Endodermal cell (in vitro differentiated cells): ENCODE results near the gene NCOA6. TPM values are rescaled to one million over a fixed set of nuclear protein-coding genes. Genes with fewer than 3 reads are reported as not detected.

Experiments used
- DNase-seq: peaks from one replicate; pipeline ENCODE4 v3.0.0-alpha.2; 2017
- H3K27ac ChIP-seq: 2 replicates; pipeline ENCODE4 v1.5.1; 2013; ENCODE audit warnings: mild to moderate bottlenecking, low read depth, low read length, moderate library complexity
- H3K27me3 ChIP-seq: 2 replicates; pipeline ENCODE4 v1.6.1; 2013; ENCODE audit warnings: mild to moderate bottlenecking, low read length, moderate library complexity; ENCODE audit not compliant: insufficient read depth, control insufficient read depth, poor library complexity, severe bottlenecking
- H3K36me3 ChIP-seq: 2 replicates; pipeline ENCODE4 v1.7.0; 2013; ENCODE audit warnings: mild to moderate bottlenecking, low read length, moderate library complexity; ENCODE audit not compliant: control insufficient read depth, insufficient read depth
- H3K4me1 ChIP-seq: one replicate; pipeline ENCODE4 v1.7.0; 2013; ENCODE audit warnings: low read length; ENCODE audit not compliant: control insufficient read depth, insufficient read depth
- H3K4me3 ChIP-seq: 2 replicates; pipeline ENCODE4 v1.5.1; 2013; ENCODE audit warnings: mild to moderate bottlenecking, low read length, moderate library complexity
- H3K9ac ChIP-seq: 2 replicates; pipeline ENCODE4 v1.6.1; 2013; ENCODE audit warnings: mild to moderate bottlenecking, low read length, moderate library complexity; ENCODE audit not compliant: poor library complexity, severe bottlenecking; ENCODE audit errors: extremely low read depth
- H3K9me3 ChIP-seq: 2 replicates; pipeline ENCODE4 v1.6.1; 2013; ENCODE audit warnings: mild to moderate bottlenecking, low read length, moderate library complexity; ENCODE audit not compliant: control insufficient read depth
- H3K27ac Mint-ChIP-seq: 2 replicates; pipeline ENCODE4 v1.8.0; 2020; ENCODE audit warnings: mixed read lengths
- H3K27me3 Mint-ChIP-seq: 2 replicates; pipeline ENCODE4 v1.8.0; 2021; ENCODE audit warnings: mild to moderate bottlenecking, mixed read lengths; ENCODE audit not compliant: insufficient read depth
- H3K36me3 Mint-ChIP-seq: 2 replicates; pipeline ENCODE4 v1.8.0; 2020; ENCODE audit warnings: low read depth, mixed read lengths
- H3K4me1 Mint-ChIP-seq: 2 replicates; pipeline ENCODE4 v1.8.0; 2020; ENCODE audit warnings: mixed read lengths
- H3K4me3 Mint-ChIP-seq: 2 replicates; pipeline ENCODE4 v1.8.0; 2020; ENCODE audit warnings: mild to moderate bottlenecking, moderate library complexity, mixed read lengths
- H3K9me3 Mint-ChIP-seq: 2 replicates; pipeline ENCODE4 v1.8.0; 2020; ENCODE audit warnings: mild to moderate bottlenecking, mixed read lengths
- CTCF ChIP-seq: fragments of 200-600 bp; sonication (generic); conservative IDR thresholded peaks from 2 replicates; pipeline ENCODE4 v1.5.0; 2021; ENCODE audit warnings: antibody characterized with exemption, mild to moderate bottlenecking
- WGBS, 2 experiments: methylation state at CpG; one replicate each; pipeline versions ENCODE4 v1.1.5 to v1.1.7; 2013; ENCODE audit warnings: missing lambda C conversion rate in 2 of 2, mixed read lengths in 1 of 2; ENCODE audit not compliant: insufficient coverage in 1 of 2, insufficient read length in 1 of 2; 5-methylcytosine and 5-hydroxymethylcytosine counted together
- total RNA-seq, 2 donors: library from RNA; stranded (reverse); fragmentation: NEBNext Ultra II Directional in 1 of 2; extraction: Animal tissue kit (Norgen Biotek cat#: 25700) in 1 of 2; gene quantifications; 2 replicates in 1 of 2; 3 replicates in 1 of 2; pipeline ENCODE4 v1.2.1, GENCODE V29; 2021

The NCOA6 gene
- total RNA-seq, 2 donors from 2014 or later, result 27.1 to 37.4 TPM

GRCh38 chr20:34824806-34825529 is 483 bp downstream of the NCOA6 start:
- H3K27me3 ChIP-seq, result no peaks in the 10 kb centered on the region
- H3K9me3 ChIP-seq, result no peaks in the 10 kb centered on the region
- H3K27ac ChIP-seq, result peak overlapping the region; percentile 17
- H3K27ac Mint-ChIP-seq, result peak overlapping the region; percentile 95
- H3K4me3 ChIP-seq, result peak overlapping the region; percentile 91
- peak; percentile 48 for TF ChIP-seq CTCF
- DNase-seq, result peak; percentile 89
- 0 to 1% methylated on average over 7 to 65 of the region's 68 CpGs for WGBS, 2 experiments
- no peaks in the 10 kb centered on the region for H3K9me3 Mint-ChIP-seq
- peaks cover 3% of the 10 kb centered on the region for H3K27me3 Mint-ChIP-seq
- peaks cover 11% of the 10 kb centered on the region for H3K4me1 Mint-ChIP-seq
- H3K4me3 Mint-ChIP-seq, result peak overlapping the region; percentile 94
- H3K36me3 Mint-ChIP-seq, result peaks cover 8% of the 10 kb centered on the region
- H3K4me1 ChIP-seq, result peaks cover 2% of the 10 kb centered on the region
- H3K36me3 ChIP-seq, result peaks cover 7% of the 10 kb centered on the region
- H3K9ac ChIP-seq, result peak overlapping the region; percentile 63

- Histone ChIP-seq H3K9ac (peak overlapping the region; percentile 63), H3K27me3 (no peaks in the 10 kb centered on the region), H3K4me1 (peaks cover 4% of the 10 kb centered on the region), H3K4me3 (peak overlapping the region; percentile 91), H3K36me3 (peaks cover 7% of the 10 kb centered on the region), H3K9me3 (no peaks in the 10 kb centered on the region), H3K27ac (no peak overlapping the region)
- Mint-ChIP-seq H3K9me3 (no peaks in the 10 kb centered on the region), H3K36me3 (peaks cover 8% of the 10 kb centered on the region), H3K4me1 (peaks cover 15% of the 10 kb centered on the region), H3K4me3 (peak overlapping the region; percentile 94), H3K27me3 (peaks cover 3% of the 10 kb centered on the region), H3K27ac (peak overlapping the region; percentile 95)
- WGBS, 2 experiments, result 0 to 2% methylated on average over 1 to 2 of the region's 2 CpGs
- TF ChIP-seq CTCF, result no peak
- peak; percentile 92 for DNase-seq
Measured at GRCh38 chr20:34824452-34824805, 1.0 kb downstream of the NCOA6 start.

- Mint-ChIP-seq H3K9me3 (no peaks in the 10 kb centered on the region), H3K4me1 (peaks cover 15% of the 10 kb centered on the region), H3K27me3 (peaks cover 3% of the 10 kb centered on the region), H3K27ac (peak overlapping the region; percentile 95), H3K4me3 (peak overlapping the region; percentile 94), H3K36me3 (peaks cover 8% of the 10 kb centered on the region)
- Histone ChIP-seq H3K9me3 (no peaks in the 10 kb centered on the region), H3K4me1 (peaks cover 4% of the 10 kb centered on the region), H3K27ac (no peak overlapping the region), H3K36me3 (peaks cover 7% of the 10 kb centered on the region), H3K27me3 (no peaks in the 10 kb centered on the region), H3K4me3 (peak overlapping the region; percentile 91), H3K9ac (peak overlapping the region; percentile 63)
- no peak for DNase-seq
- WGBS, 2 experiments, result 73 to 88% methylated on average over 1 of the region's 1 CpG
- TF ChIP-seq CTCF, result no peak
Measured at GRCh38 chr20:34824026-34824425, 1.4 kb downstream of the NCOA6 start.
